KMS-11 (cell line): ENCODE results near the gene SMARCC2.

Experiments
- H2AFZ ChIP-seq: fragments of 200-600 bp; sonication (generic); 2 replicates; pipeline ENCODE4 v1.6.1; 2016; ENCODE audit warnings: antibody characterized with exemption, mixed run types, low read depth
- H3K27ac ChIP-seq: fragments of 200-600 bp; sonication (generic); 2 replicates; pipeline ENCODE4 v1.6.1; 2016; ENCODE audit warnings: mild to moderate bottlenecking, mixed run types
- H3K27me3 ChIP-seq: fragments of 200-600 bp; sonication (generic); 2 replicates; pipeline ENCODE4 v1.6.1; 2017; ENCODE audit warnings: mild to moderate bottlenecking, low read depth, mixed run types, moderate library complexity; ENCODE audit not compliant: insufficient read depth
- H3K36me3 ChIP-seq: fragments of 200-600 bp; sonication (generic); 2 replicates; pipeline ENCODE4 v1.6.1; 2017; ENCODE audit warnings: mild to moderate bottlenecking, mixed run types; ENCODE audit not compliant: insufficient read depth
- H3K4me1 ChIP-seq: fragments of 200-600 bp; sonication (generic); 2 replicates; pipeline ENCODE4 v1.6.1; 2016; ENCODE audit warnings: mild to moderate bottlenecking, low read depth, mixed run types; ENCODE audit not compliant: poor library complexity, severe bottlenecking
- H3K4me2 ChIP-seq: fragments of 200-600 bp; sonication (generic); 2 replicates; pipeline ENCODE4 v1.7.0; 2016; ENCODE audit warnings: mild to moderate bottlenecking, mixed run types
- H3K4me3 ChIP-seq: fragments of 200-600 bp; sonication (generic); IDR thresholded peaks from 2 replicates; pipeline ENCODE4 v1.6.1; 2017; ENCODE audit warnings: low read depth, low read length, mixed read lengths; ENCODE audit not compliant: insufficient read depth
- H3K79me2 ChIP-seq: fragments of 200-600 bp; sonication (generic); 2 replicates; pipeline ENCODE4 v1.6.1; 2016; ENCODE audit warnings: low read depth, mixed run types; ENCODE audit not compliant: insufficient read depth
- H3K9ac ChIP-seq: fragments of 200-600 bp; sonication (generic); 2 replicates; pipeline ENCODE4 v1.6.1; 2016; ENCODE audit warnings: mild to moderate bottlenecking, mixed run types
- H4K20me1 ChIP-seq: fragments of 200-600 bp; sonication (generic); 2 replicates; pipeline ENCODE4 v1.6.1; 2016; ENCODE audit warnings: mild to moderate bottlenecking, mixed run types; ENCODE audit not compliant: insufficient read depth
- CTCF ChIP-seq: fragments of 200-600 bp; sonication (generic); conservative IDR thresholded peaks from 2 replicates; pipeline ENCODE4 v1.6.1; 2017; ENCODE audit warnings: low read depth, mild to moderate bottlenecking, antibody characterized with exemption, low read length, moderate library complexity, mixed read lengths

Gene SMARCC2

GRCh38 chr12:56229082-56229481 is 39.8 kb upstream of the SMARCC2 start:
- Histone ChIP-seq H3K4me3 (no peak overlapping the region), H3K4me2 (no peak overlapping the region), H4K20me1 (no peaks in the 10 kb centered on the region), H3K36me3 (no peaks in the 10 kb centered on the region), H2AFZ (no peak overlapping the region), H3K27me3 (no peaks in the 10 kb centered on the region), H3K79me2 (no peaks in the 10 kb centered on the region), H3K4me1 (no peaks in the 10 kb centered on the region), H3K27ac (no peak overlapping the region), H3K9ac (no peak overlapping the region)
- TF ChIP-seq CTCF: no peak

GRCh38 chr12:56224954-56225353 is 35.7 kb upstream of the SMARCC2 start:
- H3K36me3 ChIP-seq: no peaks in the 10 kb centered on the region
- peaks cover 9% of the 10 kb centered on the region; the same call in 1 of the 2 replicates for H3K79me2 ChIP-seq
- H4K20me1 ChIP-seq: no peaks in the 10 kb centered on the region
- TF ChIP-seq CTCF: no peak
- H2AFZ ChIP-seq: peak overlapping the region; percentile 93; the same call in 1 of the 2 replicates
- H3K9ac ChIP-seq: peak overlapping the region; percentile 47; the same call in 1 of the 2 replicates
- no peaks in the 10 kb centered on the region for H3K27me3 ChIP-seq
- H3K4me1 ChIP-seq: peaks cover 30% of the 10 kb centered on the region
- H3K4me3 ChIP-seq: peak overlapping the region; percentile 91
- H3K4me2 ChIP-seq: peak overlapping the region; percentile 75
- H3K27ac ChIP-seq: no peak overlapping the region

- TF ChIP-seq CTCF: peak; percentile 98
Observed at GRCh38 chr12:56224102-56224701, 34.9 kb upstream of the SMARCC2 start, which contains the start of gene NABP2. Gene NABP2 (plus strand): TSS chr12:56224342. CDS start chr12:56224857, 515 bp downstream.

GRCh38 chr12:56223571-56224101 is 34.4 kb upstream of the SMARCC2 start:
- Histone ChIP-seq H3K4me3 (peak overlapping the region; percentile 91), H3K27me3 (no peaks in the 10 kb centered on the region), H3K36me3 (no peaks in the 10 kb centered on the region), H3K79me2 (peaks cover 9% of the 10 kb centered on the region; the same call in 1 of the 2 replicates), H3K27ac (peak overlapping the region; percentile 5; the same call in 1 of the 2 replicates), H3K4me2 (peak overlapping the region; percentile 75), H3K9ac (peak overlapping the region; percentile 47; the same call in 1 of the 2 replicates), H4K20me1 (no peaks in the 10 kb centered on the region), H3K4me1 (peaks cover 30% of the 10 kb centered on the region), H2AFZ (peak overlapping the region; percentile 93)
- TF ChIP-seq CTCF: no peak

More at GRCh38 chr12:56224102-56224701, 34.9 kb upstream of the SMARCC2 start, which contains the start of gene NABP2:
- Histone ChIP-seq H3K9ac (peak within 1 kb of the TSS; percentile 47), H3K27ac (peak within 1 kb of the TSS; percentile 5; the same call in 1 of the 2 replicates), H3K4me2 (peak within 1 kb of the TSS; percentile 75), H2AFZ (peak within 1 kb of the TSS; percentile 93), H3K4me1 (peaks cover 30% of the 10 kb centered on the region), H3K4me3 (peak within 1 kb of the TSS; percentile 91), H3K79me2 (peaks cover 9% of the 10 kb centered on the region; the same call in 1 of the 2 replicates), H3K27me3 (no peaks in the 10 kb centered on the region), H4K20me1 (no peaks in the 10 kb centered on the region), H3K36me3 (no peaks in the 10 kb centered on the region)
